T-helper 2 cell treated with Interferon-gamma antibody and Interleukin-4, amounts not matched to agents 5 μg/mL and 100 μg/mL, for 36 hours (primary cell): ENCODE data around the gene STX18.

Experiments used
- DNase-seq: peaks from one replicate; pipeline ENCODE4 v3.0.0; 2021; ENCODE audit warnings: low spot score
- H3K27ac Mint-ChIP-seq: one replicate; pipeline ENCODE4 v1.8.0; 2021; ENCODE audit warnings: mild to moderate bottlenecking, mixed read lengths
- H3K27me3 Mint-ChIP-seq: one replicate; pipeline ENCODE4 v1.8.0; 2021; ENCODE audit warnings: low read depth, mixed read lengths
- H3K36me3 Mint-ChIP-seq: one replicate; pipeline ENCODE4 v1.8.0; 2021; ENCODE audit warnings: low read depth, mixed read lengths
- H3K4me1 Mint-ChIP-seq: one replicate; pipeline ENCODE4 v1.8.0; 2021; ENCODE audit warnings: low read depth, mixed read lengths
- H3K4me3 Mint-ChIP-seq: one replicate; pipeline ENCODE4 v1.8.0; 2022; ENCODE audit warnings: mild to moderate bottlenecking, moderate library complexity, mixed read lengths
- H3K9me3 Mint-ChIP-seq: one replicate; pipeline ENCODE4 v1.8.0; 2021; ENCODE audit warnings: mixed read lengths

The STX18 gene

DNA sequence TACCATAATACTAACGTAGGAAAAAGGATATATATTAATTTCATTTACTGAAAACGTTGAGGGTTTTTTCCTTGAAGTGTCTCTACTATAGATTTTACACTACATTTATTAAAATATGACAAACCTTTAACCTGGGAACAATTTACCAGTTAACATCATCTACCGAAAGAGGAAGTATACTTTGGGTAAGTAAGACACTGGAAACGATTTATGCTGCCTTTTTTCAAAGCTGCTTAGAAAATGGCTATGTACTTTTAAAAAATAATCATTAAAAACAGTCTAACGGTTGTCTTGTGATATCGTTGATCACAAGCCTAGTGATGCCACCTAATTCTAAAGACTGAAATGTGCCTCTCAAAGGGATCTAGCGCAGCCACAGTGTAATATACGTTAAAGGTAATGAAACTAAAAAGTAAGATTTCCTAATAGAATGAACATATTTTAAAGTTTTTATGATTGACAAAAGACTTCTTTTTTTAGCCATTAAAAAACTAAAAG is 50.4 kb downstream of the STX18 start:
- H3K9me3 Mint-ChIP-seq: no peaks in the 10 kb centered on the region
- H3K4me3 Mint-ChIP-seq: no peak overlapping the region
- no peak overlapping the region for H3K27ac Mint-ChIP-seq
- peaks cover 6% of the 10 kb centered on the region for H3K4me1 Mint-ChIP-seq
- no peaks in the 10 kb centered on the region for H3K36me3 Mint-ChIP-seq
- no peak for DNase-seq
- no peaks in the 10 kb centered on the region for H3K27me3 Mint-ChIP-seq

DNA sequence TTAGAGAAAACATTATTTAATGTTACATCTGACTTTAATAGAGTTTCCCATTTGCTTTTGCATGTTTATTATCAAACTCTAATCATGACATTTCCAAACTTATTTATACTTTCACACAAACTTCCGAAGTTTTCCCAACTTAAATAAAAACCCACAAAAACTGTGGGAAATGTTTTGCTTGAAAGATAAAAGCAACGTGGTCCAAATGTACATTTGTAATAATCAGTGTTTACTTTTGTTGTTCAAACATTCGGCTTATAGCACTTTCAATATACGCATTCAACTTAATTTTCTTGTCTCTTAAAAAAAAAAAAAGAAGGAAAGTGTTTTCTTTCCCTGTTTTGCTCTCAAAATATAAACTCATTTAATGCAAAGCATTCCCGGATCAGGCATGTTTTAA is 51.0 kb downstream of the STX18 start:
- Mint-ChIP-seq H3K4me1 (peaks cover 6% of the 10 kb centered on the region), H3K9me3 (no peaks in the 10 kb centered on the region), H3K27me3 (no peaks in the 10 kb centered on the region), H3K36me3 (no peaks in the 10 kb centered on the region), H3K4me3 (no peak overlapping the region), H3K27ac (no peak overlapping the region)
- no peak for DNase-seq

DNA sequence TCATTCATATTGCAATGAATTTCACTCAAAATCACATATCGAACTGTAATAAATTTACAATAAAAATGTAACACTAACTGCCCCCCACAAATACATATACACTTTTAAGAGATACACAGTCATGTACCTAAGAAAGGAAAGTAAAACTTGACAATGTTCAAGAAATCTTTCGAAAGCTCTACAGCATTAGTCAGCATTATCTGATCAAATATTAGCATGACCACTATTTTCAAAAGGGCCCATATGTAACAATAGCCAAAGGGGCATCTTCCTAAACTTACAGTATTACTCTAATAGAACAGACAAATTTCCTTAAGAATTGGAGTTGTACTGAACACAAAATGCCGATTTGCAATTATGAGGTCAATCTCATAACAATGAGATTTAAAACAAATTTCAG is 51.8 kb downstream of the STX18 start:
- no peaks in the 10 kb centered on the region for H3K9me3 Mint-ChIP-seq
- peaks cover 6% of the 10 kb centered on the region for H3K4me1 Mint-ChIP-seq
- no peak for DNase-seq
- no peak overlapping the region for H3K27ac Mint-ChIP-seq
- H3K4me3 Mint-ChIP-seq: no peak overlapping the region
- H3K36me3 Mint-ChIP-seq: no peaks in the 10 kb centered on the region
- H3K27me3 Mint-ChIP-seq: no peaks in the 10 kb centered on the region

DNA sequence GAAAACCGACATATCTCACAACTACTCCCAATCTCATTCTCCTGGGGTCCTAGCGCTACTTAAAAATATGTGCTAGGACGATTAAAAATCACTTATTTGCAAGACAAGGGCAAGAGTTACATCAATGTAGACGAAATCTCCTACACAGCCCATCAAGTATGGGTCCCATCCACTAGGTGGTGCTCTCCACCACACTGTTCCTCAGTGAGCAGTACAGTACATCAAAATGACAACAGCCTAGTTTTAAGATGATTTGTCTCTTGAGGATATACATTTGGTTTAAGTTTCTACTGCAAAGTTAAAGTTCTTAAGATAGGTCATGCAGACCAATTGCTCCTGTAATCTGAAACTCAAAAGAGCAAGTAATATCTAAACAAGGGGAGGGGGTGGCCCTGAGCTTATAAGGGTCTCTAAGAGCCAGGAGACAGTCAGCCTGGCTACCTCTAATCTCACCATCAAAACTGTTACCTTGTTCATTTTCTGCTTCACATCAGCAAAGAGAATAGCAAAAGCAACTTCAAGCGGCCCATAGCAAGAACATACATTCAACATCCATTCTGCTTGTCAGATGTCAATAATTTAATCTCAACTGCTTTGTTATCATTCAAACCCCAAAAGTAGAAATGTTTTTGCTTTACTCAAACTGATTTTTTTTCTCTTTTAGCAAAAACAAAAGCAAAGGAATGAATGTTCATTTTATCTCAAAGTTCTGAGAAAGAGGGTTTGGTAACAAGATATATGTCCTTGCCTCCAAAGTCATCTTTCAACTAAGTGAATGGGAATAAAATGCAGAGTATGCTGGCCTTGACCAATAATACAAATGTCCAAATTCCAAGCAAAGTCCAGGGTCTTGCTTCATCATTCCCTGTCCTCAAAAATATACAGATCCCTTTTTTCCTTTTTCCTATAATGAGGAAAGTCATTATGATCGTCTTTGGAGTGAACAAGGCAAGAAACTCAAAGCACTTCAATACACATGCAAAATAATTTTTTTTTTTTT is 53.1 kb downstream of the STX18 start:
- Mint-ChIP-seq H3K4me1 (peaks cover 6% of the 10 kb centered on the region), H3K36me3 (no peaks in the 10 kb centered on the region), H3K27me3 (no peaks in the 10 kb centered on the region), H3K27ac (no peak overlapping the region), H3K4me3 (no peak overlapping the region), H3K9me3 (no peaks in the 10 kb centered on the region)
- peak; percentile 52 for DNase-seq

DNA sequence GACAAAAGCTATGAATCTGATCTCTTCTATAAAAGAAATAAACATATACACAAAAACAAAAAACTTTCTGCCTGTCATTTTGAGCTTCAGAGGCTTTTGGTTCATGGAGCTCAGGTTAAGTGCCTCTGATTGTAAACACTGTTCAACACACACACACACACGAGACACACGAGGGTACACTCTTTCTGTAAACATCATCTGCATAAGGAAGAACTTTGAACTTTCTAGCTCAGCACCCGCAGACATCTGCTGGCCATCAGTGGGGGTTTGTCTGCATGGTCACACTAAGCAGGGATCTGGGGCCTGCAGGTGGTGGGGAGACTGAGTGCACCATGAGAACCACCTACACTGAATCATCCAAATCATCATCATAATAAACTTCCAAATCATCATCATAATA is 54.9 kb downstream of the STX18 start:
- Mint-ChIP-seq H3K27ac (no peak overlapping the region), H3K4me3 (no peak overlapping the region)

DNA sequence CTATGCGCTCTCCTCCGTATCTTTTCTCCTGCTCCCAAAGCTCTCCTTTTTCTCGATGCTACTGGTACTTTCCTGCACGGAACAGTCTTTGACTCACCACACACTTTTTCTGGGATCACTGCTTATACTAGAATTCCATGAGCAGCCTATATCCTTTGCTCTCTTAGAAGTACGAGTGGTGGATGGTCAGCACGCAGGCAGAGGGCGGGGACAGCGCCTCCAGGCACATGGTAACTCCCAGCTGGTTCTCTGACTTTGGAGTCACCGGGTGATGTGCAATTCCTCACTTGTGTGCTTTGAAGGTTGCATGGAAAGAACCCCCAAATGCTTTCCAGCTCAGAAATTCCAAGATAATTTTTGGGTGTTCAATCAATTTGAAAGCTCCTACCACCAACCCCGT is 56.0 kb downstream of the STX18 start:
- H3K4me1 Mint-ChIP-seq: no peaks in the 10 kb centered on the region
- no peak overlapping the region for H3K27ac Mint-ChIP-seq
- no peaks in the 10 kb centered on the region for H3K36me3 Mint-ChIP-seq
- no peaks in the 10 kb centered on the region for H3K27me3 Mint-ChIP-seq
- no peak overlapping the region for H3K4me3 Mint-ChIP-seq
- H3K9me3 Mint-ChIP-seq: no peaks in the 10 kb centered on the region
- DNase-seq: no peak

More for the DNA sequence above, 54.9 kb downstream of the STX18 start:
- no peak for DNase-seq
- no peaks in the 10 kb centered on the region for H3K27me3 Mint-ChIP-seq
- no peaks in the 10 kb centered on the region for H3K9me3 Mint-ChIP-seq
- no peaks in the 10 kb centered on the region for H3K36me3 Mint-ChIP-seq
- no peaks in the 10 kb centered on the region for H3K4me1 Mint-ChIP-seq

DNA sequence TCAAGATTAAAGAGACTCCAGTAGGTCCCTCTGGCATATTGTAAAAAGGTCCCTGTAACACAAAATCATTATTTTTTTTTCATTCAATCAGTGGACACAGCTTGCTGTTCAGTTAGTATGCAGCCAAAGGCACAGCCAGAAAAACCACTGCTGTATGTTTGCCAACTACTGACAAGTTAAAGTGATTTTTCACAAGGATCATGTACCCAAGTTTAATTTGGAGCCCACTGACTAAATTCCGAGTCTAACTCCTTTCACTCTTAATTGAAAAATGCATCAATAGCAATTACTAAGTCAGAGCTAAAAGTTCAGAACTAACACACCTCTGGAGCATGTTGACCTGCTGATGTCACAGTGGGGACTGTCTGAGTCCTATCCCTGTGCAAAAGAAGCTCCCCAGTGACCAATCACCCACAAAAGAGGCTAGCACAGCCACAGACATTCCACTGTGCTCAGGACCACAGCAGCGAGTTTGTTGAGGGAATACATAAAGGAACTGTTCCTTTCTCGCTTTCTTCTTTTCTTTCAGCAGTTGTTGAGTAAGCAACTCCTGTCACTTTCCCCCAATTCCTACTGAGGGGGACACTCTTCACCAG is 60.4 kb downstream of the STX18 start:
- DNase-seq: no peak
- Mint-ChIP-seq H3K9me3 (no peaks in the 10 kb centered on the region), H3K36me3 (no peaks in the 10 kb centered on the region), H3K4me1 (no peaks in the 10 kb centered on the region), H3K4me3 (no peak overlapping the region), H3K27me3 (no peaks in the 10 kb centered on the region), H3K27ac (no peak overlapping the region)

DNA sequence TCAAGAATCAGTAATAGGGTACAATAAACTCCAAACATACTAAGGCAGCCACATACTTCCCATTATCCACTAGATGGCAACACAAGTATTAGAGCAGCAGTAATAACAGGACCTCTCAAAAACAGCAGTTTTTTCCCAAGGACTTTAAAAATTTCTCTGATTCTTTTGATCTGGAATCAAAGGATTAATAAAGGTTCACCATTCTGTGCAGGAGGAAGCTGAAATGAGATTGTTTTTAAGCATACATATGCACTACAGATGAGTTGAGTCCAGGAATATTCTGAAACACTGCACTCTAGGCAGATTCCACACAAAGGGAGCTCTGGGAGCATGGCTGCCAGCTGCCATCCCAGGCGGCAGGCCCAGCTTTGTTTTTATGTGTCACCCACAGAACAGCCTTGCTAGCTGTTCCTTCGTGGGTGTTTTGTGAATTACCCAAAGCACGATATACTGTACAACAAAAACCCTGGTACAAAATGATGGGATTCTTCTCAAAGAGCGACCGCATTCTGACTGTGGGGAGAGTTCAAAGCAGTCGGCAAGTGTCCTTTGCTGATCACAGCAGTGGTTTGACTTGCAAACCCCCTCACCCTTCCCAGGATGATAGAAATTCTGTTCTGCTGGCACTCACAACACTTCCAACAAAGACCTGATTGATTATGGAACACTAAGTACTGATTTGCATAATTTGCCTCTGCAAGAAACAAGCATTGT is 61.0 kb downstream of the STX18 start:
- no peaks in the 10 kb centered on the region for H3K27me3 Mint-ChIP-seq
- H3K27ac Mint-ChIP-seq: no peak overlapping the region
- H3K9me3 Mint-ChIP-seq: no peaks in the 10 kb centered on the region
- H3K36me3 Mint-ChIP-seq: no peaks in the 10 kb centered on the region
- DNase-seq: no peak
- no peaks in the 10 kb centered on the region for H3K4me1 Mint-ChIP-seq
- H3K4me3 Mint-ChIP-seq: no peak overlapping the region

DNA sequence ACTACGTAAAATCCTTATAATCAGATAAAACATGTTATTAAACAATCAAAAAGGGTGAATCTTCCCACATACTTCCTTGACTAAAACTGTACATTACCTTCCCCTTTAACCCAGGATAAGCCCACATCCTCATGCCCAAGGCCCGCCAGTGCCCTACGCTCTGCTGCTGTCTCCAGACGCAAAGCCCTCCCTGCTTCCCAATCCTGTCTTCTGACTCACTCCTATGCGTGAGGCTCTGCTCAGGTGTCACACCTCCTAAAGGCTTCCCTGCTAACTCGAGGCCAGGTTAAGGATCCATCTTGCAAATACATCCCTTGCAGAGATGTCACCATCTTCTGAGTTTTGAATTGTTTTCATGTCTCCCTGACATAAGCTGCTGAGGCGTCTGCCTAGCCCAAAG is 61.6 kb downstream of the STX18 start:
- Mint-ChIP-seq H3K4me3 (no peak overlapping the region), H3K4me1 (no peaks in the 10 kb centered on the region), H3K36me3 (no peaks in the 10 kb centered on the region)

DNA sequence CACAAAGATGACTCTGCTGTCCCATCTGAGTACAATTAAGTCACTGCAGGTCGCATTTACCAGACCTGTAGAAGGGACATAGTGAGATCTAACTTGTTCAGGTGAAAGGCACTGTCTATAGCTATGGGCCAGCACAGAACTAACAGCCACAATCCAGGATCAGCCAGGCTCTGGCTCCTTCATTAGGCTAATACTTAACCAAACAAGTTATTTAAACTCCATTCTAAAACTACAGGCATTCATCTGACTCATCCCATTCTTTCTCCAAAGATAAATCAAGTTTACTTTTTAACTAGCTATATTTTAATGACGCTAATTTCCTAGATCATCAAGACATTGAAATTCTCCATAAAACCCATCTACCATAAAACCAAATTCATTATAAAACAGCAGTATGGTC is 62.5 kb downstream of the STX18 start:
- H3K4me1 Mint-ChIP-seq: no peaks in the 10 kb centered on the region
- H3K9me3 Mint-ChIP-seq: no peaks in the 10 kb centered on the region
- H3K27me3 Mint-ChIP-seq: no peaks in the 10 kb centered on the region
- DNase-seq: no peak
- no peak overlapping the region for H3K27ac Mint-ChIP-seq
- H3K4me3 Mint-ChIP-seq: no peak overlapping the region
- H3K36me3 Mint-ChIP-seq: no peaks in the 10 kb centered on the region

More for the DNA sequence above, 61.6 kb downstream of the STX18 start:
- Mint-ChIP-seq H3K27me3 (no peaks in the 10 kb centered on the region), H3K27ac (no peak overlapping the region), H3K9me3 (no peaks in the 10 kb centered on the region)
- DNase-seq: no peak

DNA sequence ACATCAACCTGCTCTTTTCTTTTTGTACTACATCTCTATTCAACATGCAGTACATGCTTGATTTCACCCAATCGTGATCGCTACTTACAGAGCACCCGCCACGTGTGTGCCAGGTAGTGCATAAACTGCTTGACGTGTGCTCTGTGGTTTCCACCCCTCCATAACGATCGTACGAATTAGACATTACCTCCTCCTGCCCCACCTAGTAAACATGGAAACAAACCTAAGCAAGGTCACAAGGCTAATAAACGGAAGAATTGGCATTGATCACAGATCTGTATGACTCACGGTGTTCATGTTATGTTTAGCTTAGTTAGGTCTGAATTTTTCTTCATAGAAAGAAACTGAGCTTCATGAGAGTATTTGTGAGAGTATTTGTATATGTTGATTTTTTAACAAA is 64.1 kb downstream of the STX18 start:
- no peaks in the 10 kb centered on the region for H3K27me3 Mint-ChIP-seq
- H3K36me3 Mint-ChIP-seq: no peaks in the 10 kb centered on the region
- H3K27ac Mint-ChIP-seq: no peak overlapping the region
- no peak overlapping the region for H3K4me3 Mint-ChIP-seq
- no peaks in the 10 kb centered on the region for H3K9me3 Mint-ChIP-seq
- H3K4me1 Mint-ChIP-seq: peaks cover 2% of the 10 kb centered on the region
- no peak for DNase-seq

DNA sequence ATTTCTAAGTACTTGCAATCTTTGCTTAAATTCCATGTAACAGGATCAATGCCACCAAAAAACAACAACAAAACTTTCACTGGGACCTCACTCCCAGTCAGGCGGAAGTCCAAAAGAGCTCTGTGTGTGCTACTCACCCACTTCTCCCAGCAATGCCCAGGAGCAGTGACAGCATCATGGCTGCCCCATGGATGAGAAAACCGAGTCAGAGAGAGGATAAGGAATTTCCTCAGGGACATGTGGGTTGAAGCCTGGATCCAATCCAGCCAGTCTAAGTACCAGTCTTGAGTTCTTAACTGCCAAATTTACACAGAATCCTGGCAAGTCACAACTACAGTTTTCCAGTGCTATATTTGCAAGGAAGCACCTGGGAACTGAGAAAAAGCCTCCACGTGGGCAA is 64.5 kb downstream of the STX18 start:
- Mint-ChIP-seq H3K36me3 (no peaks in the 10 kb centered on the region), H3K27me3 (no peaks in the 10 kb centered on the region), H3K27ac (no peak overlapping the region), H3K4me1 (peaks cover 2% of the 10 kb centered on the region), H3K4me3 (no peak overlapping the region), H3K9me3 (no peaks in the 10 kb centered on the region)
- no peak for DNase-seq

DNA sequence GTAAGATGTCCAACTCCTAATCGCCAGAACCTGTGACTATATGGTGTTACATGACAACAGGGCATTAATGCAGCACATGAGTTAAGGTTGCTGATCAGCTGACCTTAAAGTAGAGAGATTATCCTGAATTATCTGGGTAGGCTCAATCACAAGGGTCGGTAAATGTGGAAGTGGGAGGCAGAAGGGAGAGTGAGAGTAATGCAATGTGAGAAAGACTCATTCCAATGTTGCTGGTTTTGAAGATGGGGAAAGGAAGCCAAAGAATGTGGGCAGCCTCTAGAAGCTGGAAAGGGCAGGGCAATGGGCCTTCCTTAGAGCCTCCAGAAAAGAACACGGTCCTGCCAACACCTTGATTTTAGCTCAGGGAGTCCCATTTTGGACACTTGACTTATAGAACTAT is 67.4 kb downstream of the STX18 start:
- H3K4me3 Mint-ChIP-seq: no peak overlapping the region
- no peak for DNase-seq
- H3K9me3 Mint-ChIP-seq: no peaks in the 10 kb centered on the region
- H3K36me3 Mint-ChIP-seq: peaks cover 4% of the 10 kb centered on the region
- no peak overlapping the region for H3K27ac Mint-ChIP-seq
- H3K4me1 Mint-ChIP-seq: peaks cover 2% of the 10 kb centered on the region
- no peaks in the 10 kb centered on the region for H3K27me3 Mint-ChIP-seq
